ENCODE measurements around the gene SDR9C7.
"Not testable (repeated sequence)": the region's sequence is repeated elsewhere in the genome, so short reads cannot be mapped to it uniquely, and the experiment has no call there.

SDR9C7 gene

DNA sequence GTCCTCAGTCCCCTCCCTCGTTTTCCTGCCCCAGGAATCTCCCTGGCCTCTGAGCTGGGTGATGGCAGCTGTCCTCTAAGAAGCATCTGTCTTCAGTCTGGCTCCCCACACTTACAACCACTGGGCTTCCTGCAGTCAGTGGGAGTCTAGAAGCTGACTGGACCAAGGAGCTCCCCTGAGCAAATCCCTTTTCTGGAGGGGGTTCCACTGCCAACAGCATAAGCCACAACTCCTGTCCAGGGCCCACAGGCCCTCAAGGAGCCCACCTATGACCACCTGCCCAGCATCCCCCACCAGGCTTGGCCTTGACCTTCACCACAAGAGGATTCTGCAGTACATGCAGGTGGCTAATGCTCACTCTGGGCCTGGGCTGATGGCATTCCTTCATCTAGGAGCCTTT, 19.1 kb upstream of the SDR9C7 start:
- DNase-seq (ENCODE audit: low read depth): no peak

DNA sequence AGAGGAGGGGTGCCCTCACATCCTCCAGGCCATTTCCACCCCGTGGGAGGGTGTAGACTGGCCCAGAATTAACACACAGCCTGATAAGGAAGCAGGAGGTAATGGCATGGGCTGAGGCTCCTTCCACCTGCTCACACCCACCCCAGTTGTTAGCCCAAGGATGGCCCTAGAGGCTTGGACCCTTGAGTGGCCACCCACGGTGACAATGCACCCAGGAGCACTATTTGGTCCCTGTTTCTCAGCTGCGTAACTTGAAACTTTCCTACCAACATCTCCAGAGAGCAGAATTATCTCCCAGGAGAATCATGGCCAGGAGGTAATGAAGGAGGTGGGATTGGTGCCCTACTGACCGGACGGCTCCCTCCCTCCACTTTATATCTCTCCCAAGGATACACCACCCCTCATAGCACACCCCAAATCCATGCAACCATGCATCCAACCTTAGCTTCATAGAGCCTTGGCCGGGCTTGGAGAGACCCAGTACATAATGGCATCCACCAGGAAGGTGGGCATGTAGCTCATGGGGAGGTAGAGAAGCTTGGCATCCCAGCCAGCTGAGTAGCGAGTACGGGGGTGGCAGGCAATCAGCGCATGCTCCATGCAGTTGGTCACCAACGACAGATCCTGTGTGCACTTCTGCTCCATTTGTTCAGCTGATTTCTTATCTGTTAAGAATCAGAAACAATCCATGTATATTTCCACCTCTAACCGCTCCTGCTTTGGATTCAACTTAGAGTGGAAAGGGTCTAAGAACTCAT, 17.6 kb upstream of the SDR9C7 start:
- no peak for DNase-seq (ENCODE audit: low read depth)

DNA sequence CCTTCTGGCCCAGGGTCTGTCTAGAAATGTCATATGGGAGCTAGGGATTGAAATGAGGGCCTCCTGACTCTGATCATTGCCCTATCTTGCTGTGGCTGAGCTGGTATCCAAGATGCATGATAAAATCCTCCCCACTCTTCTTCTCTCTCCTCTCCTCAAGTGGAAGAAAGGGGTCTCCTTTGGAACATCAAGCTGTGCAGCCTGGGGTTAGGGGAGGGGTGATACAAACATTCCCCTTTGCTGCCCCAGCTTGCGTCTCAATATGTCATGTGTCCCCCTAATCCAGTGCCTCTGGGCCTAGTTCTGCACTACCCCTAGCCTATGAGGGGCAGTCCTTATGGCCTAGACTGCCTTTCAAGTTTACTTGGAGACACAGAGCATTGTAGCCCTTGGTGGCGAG, 14.7 kb upstream of the SDR9C7 start:
- no peak for DNase-seq (ENCODE audit: low read depth)

DNA sequence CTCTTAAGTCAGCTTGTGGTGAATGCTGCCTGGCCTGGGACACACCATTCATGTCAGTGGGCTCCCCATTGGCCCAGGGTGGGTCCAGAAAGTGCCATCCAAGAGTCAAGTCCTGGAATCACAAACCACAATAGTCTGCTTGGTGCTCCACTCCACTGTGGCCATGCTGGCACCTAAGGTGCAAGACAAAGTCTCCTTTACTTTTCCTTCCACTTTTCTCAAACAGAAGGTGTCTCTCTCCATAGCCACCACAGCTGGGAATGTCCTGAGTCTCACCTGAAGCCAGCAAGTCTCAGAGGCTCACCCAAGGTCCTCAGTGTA, 14.2 kb upstream of the SDR9C7 start:
- DNase-seq (ENCODE audit: low read depth): no peak

DNA sequence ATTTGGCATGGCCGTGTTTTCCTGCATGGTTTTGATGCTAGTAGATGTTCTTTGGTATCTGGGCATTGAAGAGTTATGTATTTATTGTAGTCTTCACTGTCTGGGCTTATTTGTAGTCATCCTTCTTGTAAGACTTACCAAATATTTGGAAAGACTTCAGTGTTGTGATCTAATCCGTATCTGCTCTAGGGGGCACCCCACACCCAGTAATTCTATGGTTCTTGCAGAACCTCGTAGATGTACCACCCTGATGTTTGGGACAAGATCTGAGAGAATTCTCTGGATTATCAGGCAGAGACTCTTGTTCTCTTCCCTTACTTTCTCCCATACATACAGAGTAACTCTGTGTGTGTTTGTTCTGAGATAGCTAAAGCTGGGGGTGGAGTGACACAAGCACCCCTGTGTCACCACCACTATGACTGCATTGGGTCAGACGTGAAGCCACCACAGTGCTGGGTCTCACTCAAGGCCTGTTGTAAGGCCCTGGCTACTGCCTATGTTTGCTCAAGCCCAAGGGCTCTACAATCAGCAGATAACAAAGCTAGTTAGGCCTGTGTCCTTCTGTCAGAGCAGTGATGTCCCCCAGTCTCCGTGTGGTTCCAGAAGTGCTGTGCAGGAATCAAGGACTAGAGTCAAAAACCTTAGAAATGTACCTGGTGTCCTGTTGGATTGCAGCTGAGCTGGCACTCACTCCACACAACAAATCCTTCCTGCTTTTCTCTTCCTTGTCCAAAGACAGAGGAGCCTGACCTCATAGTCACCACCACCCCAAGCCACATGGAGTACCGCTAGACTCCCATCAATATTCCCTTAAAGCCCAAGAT, 13.6 kb upstream of the SDR9C7 start:
- no peak for DNase-seq (ENCODE audit: low read depth)

DNA sequence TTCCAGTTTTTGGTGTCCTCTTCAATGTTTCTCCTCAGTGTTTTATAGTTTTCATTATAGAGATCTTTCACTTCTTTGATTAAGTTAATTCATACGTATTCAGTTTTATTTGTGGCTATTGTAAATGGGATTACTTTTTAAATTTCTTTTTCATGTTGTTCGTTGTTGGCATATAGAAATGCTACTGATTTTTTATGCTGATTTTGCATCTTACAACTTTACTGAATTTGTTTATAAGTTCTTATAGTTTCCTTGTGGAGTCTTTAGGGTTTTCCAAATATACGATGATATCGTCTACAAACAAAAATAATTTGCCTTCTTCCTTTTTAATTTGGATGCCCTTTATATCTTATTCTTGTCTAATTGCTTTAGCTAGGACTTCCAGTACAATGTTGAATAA, 9.7 kb upstream of the SDR9C7 start:
- no peak for DNase-seq (ENCODE audit: low read depth)

DNA sequence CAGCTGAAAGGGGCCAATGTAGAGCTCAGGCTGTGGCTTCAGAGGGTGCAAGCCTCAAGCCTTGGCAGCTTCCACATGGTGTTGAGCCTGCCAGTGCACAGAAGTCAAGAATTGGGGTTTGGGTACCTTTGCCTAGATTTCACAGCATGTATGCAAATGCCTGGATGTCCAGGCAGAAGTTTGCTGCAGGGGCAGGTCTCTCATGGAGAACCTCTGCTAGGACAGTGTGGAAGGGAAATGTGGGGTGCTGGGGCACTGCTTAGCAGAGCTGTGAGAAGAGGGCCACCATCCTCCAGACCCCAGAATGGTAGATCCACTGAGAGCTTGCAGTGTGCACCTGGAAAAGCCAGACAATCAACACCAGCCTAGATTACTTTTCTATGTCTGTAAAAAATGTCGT, 9.2 kb upstream of the SDR9C7 start:
- not testable (repeated sequence) for DNase-seq (ENCODE audit: low read depth)

DNA sequence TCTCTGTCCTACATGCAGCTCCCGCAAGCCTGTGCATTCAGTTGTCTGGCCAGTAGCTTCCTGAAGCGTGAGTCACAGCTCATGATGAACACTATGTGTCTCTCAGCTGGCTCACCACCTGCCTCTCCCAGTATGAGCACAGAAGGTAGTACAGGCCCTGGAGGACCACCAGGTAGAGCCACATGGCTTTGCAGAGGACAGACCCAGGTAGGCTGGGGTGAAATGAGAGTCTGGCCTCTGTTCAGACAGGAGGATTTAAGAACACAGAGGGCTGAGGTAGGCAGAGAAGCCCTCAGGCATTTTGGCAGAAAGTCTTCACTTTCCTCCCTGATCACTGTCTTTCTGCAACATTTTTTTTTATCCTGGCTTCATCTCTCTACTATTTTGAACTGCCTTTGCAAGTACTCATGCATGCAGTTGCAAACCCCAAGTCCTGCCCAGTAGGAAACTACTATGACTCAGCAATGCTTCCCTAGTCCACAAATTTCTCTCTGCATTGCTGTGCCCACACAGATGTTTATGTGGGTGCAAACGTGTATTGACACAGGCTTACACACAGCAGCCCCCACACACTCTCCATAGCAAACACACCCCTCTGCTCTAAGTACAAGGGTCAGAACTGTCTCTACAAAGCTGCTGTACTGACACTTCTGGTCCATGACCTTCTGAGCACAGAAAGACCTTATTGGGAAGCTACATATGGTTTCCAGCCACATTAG, 7.2 kb upstream of the SDR9C7 start:
- DNase-seq (ENCODE audit: low read depth): peak; percentile 36

DNA sequence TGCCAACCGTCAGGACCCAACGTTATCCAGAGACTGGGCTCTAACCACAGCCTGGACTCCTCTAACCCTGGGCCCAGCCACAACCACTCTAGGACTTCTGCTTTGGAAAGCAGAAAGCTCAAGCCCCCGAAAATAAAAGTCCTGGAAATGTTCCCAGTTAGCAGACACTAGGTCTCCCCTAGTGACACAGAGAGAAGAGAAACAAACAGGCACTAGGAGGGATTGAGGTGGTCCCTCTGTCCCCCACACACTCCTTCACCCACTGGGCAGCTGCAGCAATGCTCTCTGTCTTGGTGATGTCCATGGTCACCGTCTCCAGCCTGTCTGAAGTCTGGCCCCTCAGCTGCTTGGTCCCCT, 6.7 kb upstream of the SDR9C7 start:
- not testable (repeated sequence) for DNase-seq (ENCODE audit: low read depth)

DNA sequence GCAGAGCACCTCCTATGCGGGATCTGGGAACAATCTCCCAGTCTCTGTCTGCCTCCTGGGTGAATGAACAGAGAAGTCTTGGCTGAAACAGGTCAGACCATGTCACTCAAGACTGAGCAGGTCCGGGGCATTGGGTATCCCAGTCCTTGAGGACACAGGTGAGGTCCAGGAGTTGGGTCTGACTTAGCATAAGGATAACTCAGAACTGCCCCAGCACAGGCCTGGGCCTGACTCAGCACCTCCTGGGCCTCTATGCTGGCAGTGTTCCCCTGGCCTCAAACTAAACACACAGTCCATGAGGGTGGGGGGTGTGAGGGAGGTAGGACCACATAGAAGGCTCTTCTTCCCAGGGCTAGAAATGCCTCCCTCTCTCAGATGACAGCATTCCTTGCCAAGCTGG, 1.5 kb upstream of the SDR9C7 start:
- no peak for DNase-seq (ENCODE audit: low read depth)

DNA sequence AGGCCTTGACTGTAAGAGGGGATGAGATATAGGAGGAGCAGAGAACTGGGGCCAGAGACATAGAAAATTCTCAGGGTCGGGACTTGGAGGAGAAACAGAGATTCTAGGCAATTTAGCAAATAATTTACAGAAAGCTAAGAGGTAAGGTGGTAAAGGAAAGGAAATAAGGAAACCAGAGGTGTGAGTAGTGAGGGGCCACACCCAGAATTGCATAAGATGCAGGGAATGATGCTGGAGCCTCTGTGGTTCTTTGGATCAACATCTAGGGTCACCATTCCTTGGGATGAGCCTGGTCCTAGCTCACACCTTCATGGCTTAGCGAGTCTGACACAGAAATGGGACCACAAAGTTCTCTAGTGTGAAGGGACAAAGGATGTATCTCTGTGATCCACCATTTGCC, 949 bp upstream of the SDR9C7 start:
- DNase-seq (ENCODE audit: low read depth): no peak

DNA sequence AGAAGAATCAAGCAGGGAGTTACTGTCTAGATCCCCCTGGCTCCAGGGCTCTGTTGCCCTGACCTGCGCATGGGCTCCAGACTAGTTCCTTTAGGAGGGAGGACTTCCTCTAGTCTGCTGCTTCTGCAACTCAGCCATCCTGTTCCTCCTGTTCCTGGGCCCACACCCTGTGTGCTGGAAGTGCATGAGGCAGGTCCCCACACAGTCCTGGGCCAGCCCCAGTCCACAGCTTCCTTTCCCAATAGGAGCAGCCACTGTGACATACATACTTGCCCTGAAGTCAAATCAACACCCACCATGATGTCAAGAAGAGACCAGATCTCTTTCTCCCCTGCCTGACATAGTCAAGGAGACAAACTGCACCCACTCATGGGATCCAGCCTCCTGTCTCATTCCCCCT, 1.3 kb downstream of the SDR9C7 start:
- no peak for DNase-seq (ENCODE audit: low read depth)

DNA sequence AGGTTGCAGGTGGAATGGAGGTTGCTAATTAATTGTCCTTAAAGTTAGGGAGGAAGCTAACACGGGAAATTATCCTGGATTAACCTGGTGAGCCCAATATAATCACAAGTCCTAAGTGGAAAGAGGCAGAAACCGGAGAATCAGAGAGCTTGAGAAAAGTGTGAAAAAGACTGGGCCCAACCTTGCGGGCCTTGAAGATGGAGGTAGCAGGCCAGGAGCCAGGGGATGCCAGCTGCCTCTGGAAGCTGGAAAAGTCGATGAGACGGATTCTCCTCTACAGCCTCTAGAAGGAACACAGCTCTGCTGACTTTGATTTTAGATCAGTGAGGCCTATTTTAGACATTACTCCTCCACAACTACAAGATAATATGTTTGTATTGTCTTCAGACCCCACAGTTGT, 2.1 kb downstream of the SDR9C7 start:
- no peak for DNase-seq (ENCODE audit: low read depth)

DNA sequence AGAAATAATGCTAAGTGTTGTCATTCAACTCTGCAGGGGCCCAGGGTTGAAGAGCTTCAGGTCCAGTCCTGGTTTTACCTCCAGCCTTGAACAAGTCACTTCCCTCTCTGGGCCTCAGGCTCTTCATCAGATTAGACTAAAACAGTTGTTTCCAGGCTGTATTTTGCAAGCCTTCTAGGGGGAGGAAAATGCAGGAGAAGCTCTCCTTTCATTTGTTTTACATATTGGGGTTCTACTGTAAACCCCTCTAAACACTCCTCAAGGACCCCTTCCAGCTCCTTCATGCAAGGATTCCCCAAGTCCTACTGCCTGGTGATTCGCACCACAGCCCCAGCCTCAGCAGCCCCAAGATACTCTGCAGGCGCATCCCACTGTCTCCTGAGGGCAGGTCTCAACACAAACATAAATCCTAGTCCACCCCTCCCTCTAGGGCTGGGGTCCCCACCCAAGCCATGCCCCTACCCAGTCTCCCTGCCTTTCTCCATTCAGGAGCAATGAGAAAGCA, 2.7 kb downstream of the SDR9C7 start:
- peak; percentile 30 for DNase-seq (ENCODE audit: low read depth)

DNA sequence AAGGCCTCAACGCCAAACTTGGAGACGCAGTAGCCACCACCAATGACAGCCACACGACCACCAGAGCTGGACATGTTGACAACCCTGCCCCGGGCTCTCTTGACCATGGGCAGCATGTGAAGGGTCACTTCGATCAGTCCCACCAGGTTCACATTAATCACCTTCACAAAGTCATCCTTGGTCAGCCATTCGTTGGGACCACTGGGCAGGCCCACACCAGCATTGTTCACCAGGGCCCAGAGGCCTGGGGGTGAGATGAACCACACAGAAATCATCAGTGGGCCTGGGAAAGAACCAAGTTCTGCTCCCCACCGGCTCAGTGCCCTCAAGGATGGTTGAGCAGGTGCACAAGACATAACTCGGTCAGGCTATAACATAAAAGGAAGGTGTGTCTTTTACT, 4.0 kb downstream of the SDR9C7 start:
- no peak for DNase-seq (ENCODE audit: low read depth)

DNA sequence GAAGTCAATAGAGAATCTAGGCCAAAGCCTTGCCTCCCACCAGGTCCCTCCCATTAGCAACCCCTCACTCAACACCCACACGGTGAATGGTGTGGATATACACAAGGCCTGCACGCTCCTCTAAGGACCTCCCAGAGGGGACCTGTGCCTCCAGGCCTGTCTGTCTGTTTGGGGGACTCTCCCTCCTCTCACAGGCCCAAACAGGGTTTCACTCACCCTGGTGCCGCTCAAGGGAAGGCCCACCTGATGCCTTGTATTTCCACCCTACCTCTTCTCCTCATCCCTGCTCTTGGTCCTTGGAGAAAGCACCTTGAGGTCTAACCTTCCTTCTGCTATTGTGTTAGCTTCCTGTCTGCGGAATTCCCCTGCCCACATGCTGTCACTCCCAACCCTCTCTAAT, 4.4 kb downstream of the SDR9C7 start:
- no peak for DNase-seq (ENCODE audit: low read depth)

DNA sequence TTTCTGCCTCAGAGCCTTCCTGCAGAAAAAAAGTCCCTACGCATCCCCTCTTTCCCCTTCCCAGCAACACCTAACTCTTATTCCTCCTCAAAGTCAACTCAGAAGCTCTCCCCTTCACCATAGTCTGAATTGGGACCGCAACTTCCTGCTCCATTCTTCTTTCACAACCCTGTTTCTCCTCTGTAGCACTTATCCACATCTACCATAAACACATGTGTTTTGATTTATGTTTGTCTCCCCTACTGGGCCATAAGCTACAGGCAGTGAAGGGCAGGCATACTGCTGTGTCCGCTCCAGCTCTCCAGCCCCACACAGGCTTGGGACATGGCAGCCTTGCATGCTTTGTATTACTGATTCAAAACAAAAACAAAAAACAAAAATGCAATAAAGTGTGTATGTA, 5.9 kb downstream of the SDR9C7 start:
- no peak for DNase-seq (ENCODE audit: low read depth)

DNA sequence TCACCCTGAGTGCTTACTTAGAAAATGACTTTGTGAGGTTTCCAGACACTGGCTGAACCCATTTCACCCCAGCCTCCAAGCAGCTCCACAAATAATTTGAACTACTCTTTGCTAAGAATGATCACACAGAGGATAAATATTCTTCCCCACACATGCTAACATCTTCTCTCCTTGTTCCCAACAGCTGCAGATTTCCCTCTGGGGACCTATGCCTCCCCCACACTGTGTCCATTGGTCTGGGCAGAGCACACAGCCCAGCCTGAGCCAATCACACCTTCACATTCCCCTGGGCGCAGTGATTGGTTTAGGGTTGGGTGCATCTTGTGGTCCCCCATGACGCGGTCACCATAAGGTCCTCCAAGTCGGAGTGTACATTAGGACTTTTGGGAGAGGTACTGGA, 6.9 kb downstream of the SDR9C7 start:
- no peak for DNase-seq (ENCODE audit: low read depth)

DNA sequence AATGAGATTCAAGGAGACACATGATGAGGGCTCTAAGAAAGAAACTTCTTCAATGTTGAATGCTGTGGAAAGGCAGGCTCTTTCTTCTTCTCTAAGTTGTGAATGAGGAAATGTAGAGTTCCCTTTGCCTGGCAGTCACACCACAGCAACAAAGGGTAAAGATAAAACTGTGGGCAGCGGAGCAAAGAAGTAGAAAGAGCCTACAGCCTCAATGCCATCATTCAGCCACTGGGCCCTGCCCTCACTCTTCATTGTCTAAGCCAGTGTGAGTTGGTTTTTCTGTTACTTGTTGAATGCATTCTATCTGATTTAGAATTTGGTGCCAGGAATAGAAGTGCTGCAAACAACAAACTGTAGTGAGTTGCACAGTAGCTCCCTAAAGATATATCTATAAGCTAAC, 12.2 kb downstream of the SDR9C7 start:
- no peak for DNase-seq (ENCODE audit: low read depth)

DNA sequence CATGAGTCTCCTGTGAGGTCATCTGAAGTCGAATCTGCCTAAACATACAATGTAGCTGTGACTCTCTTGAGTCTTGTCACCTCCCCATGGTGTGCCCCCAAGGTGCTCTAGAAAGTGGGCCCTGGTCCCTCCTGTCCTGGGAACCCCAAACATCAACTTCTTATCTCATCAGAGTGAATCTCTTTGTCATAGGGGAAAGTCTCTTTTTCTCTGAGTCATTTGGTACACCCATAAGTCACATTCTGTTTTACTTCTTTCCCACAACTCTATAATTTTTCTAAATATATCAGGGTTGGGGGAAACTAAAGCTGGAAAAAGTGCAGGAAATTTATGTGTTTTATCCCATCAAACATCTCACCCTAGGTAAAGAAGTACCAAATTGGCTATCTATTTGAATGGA, 12.9 kb downstream of the SDR9C7 start:
- no peak for DNase-seq (ENCODE audit: low read depth)

DNA sequence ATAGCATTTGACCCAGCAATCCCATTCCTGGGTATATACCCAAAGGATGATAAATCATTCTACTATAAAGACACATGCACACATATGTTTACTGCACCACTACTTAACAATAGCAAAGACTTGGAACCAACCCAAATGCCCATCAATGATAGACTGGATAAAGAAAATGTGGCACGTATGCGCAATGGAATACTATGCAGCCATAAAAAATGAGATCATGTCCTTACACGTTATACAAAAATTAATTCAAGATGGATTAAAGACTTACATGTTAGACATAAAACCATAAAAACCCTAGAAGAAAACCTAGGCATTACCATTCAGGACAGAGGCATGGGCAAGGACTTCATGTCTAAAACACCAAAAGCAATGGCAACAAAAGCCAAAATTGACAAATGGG, 16.1 kb downstream of the SDR9C7 start:
- not testable (repeated sequence) for DNase-seq (ENCODE audit: low read depth)

DNA sequence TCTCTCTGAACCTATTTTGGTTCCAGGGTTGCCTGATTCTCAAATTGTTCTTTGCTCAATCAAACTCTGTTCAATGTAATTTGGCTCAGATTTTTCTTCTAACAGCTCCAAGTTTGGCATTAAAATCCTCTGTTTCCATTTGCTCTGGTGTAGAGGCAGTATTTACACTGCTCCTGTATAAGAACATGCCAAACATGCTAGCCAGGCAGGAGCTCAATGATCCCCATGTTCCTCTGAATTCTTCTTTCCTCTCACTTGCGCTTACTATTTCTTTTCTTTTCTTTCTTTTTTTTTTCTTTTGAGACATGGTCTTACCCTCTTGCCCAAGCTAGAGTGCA, 17.2 kb downstream of the SDR9C7 start:
- no peak for DNase-seq (ENCODE audit: low read depth)

DNA sequence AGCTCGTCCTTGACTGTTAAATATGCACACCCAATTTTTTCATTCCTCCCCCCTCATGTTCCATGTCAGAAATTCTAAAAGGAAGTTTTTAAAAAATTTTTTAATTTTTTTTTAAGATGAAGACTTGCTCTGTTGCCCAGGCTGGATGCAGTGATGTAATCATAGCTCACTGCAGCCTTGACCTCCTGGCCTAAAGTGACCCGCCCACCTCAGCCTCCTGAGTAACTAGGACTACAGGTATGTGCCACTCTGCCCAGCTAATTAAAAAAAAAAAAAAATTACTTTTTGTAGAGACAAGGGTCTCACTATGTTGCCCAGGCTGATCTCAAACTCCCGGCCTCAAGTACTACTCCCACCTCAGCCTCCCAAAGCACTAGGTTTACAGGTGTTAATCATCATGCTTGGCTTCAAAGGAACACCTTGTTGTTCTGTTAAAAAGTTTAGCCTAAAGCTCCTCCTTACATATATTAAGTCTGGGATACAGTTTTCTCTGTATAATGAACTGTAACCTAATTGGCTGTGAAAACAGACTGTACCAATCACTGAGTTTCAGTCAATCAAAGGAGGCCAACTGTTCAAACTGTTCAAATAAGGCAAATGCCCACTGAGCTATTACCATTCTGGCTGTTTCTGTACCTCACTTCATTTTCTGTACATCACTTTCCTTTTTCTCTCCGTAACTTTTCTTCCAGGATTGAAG, 17.8 kb downstream of the SDR9C7 start:
- no peak for DNase-seq (ENCODE audit: low read depth)

Measured in stromal cell of bone marrow (primary cell).